GM10266 (cell line): ENCODE measurements around the gene TAF9.

Experiments
- DNase-seq: peaks from one replicate; pipeline ENCODE4 v3.0.0; 2012; ENCODE audit errors: extremely low spot score
- CTCF ChIP-seq: IDR thresholded peaks from 2 replicates; pipeline ENCODE4 v1.5.1; 2012; ENCODE audit warnings: mild to moderate bottlenecking, low read depth; ENCODE audit not compliant: control insufficient read depth, insufficient read depth; ENCODE audit errors: missing control alignments

The TAF9 gene

GRCh38 chr5:69364850-69365249, 4.5 kb downstream of the TAF9 start:
- no peak for TF ChIP-seq CTCF
- DNase-seq: no peak

GRCh38 chr5:69364414-69364813, 4.9 kb downstream of the TAF9 start:
- TF ChIP-seq CTCF: peak; percentile 19
- no peak for DNase-seq

- no peak for DNase-seq
- no peak for TF ChIP-seq CTCF
These were observed 8.9 kb downstream of the TAF9 start for GRCh38 chr5:69360442-69360841.

- DNase-seq: no peak
- no peak for TF ChIP-seq CTCF
These were observed 9.6 kb downstream of the TAF9 start for GRCh38 chr5:69359699-69360098.

GRCh38 chr5:69350664-69351063, 18.7 kb downstream of the TAF9 start:
- TF ChIP-seq CTCF: no peak
- DNase-seq: no peak

GRCh38 chr5:69343083-69343482, 26.2 kb downstream of the TAF9 start:
- DNase-seq: no peak
- TF ChIP-seq CTCF: no peak

- DNase-seq: no peak
- TF ChIP-seq CTCF: no peak
These were observed 27.7 kb downstream of the TAF9 start for GRCh38 chr5:69341520-69342161.
